Stimulated activated CD4-positive, alpha-beta T cell treated with anti-CD3 and anti-CD28 coated beads, TNF-alpha, amount 100 ng/mL, for 24 hours (primary cell): Measurements from ENCODE around the gene FAM72A.
"Not testable (repeated sequence)": the region's sequence is repeated elsewhere in the genome, so short reads cannot be mapped to it uniquely, and the experiment has no call there.

Source experiments
- DNase-seq, 3 experiments: peaks; one replicate each; pipeline ENCODE4 v3.0.0-alpha.2; 2020; ENCODE audit warnings: low read depth in 3 of 3

Gene FAM72A

DNA sequence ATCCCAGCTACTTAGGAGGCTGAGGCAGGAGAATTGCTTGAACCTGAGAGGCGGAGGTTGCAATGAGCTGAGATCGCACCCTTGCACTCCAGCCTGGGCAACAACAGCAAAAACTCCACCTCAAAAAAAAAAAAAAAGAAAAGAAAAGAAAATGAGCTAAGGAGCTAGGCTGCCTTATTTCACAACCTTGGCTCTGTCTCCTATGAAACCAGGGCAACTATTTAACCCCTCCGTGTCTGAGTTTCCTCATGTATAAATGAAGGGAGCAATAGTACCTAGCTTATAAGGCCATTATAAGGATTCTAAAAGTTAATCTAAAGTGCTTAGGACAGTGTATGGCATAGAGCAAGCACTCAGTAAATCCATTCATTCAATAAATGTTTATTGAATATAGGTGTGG lies 32.8 kb downstream of the FAM72A start:
- not testable (repeated sequence) for DNase-seq

- not testable (repeated sequence) for DNase-seq
Measured at GRCh38 chr1:206167350-206168029, 35.1 kb downstream of the FAM72A start.

DNA sequence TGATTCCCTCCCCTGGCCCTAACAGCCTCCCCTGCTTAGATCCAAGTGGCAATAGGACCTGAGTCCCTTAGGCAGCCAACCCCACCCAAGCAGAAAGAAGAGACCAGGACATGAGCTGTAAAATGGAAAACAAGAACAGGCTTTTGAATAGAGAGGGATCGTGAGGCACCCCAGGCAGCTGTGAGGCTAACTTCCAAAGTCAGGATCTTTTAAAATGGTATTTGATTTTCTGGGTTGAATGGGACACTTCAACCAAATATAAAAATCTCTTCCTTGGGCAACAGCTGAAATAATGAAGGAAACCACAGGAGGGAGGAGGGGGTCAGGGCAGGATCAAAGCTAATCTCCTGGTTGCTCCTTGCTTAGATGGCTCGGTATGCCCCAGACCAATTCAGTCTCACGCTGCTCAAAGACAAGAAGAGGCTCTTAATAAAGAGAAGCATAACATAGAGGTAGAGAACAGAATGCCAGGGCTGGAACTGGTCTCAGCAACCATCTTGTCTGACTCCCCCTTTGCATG lies 56.8 kb downstream of the FAM72A start:
- no peak for DNase-seq

DNA sequence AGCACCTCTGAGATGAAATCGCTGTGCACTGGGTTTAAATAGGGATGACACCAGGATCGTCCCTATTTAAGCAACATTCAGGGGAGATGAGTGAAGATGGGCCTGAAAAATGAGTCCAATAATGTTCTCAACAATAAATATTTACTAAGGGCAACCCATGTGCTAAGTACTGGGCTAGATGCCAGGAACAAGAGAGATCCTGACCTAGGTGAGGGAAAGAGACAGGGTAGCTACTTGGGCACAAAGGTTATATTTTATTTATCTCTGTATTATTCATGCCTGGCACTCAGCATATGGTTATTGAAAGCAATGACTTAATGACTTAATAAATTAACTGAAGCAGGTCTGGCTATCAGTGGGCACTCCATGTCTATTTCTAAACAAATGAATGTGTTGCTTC lies 58.0 kb downstream of the FAM72A start:
- no peak for DNase-seq

- DNase-seq = no peak
Measured at GRCh38 chr1:206143537-206144172, 59.0 kb downstream of the FAM72A start.

GRCh38 chr1:206142770-206143169 lies 59.9 kb downstream of the FAM72A start:
- no peak for DNase-seq

GRCh38 chr1:206142011-206142410 lies 60.6 kb downstream of the FAM72A start:
- no peak for DNase-seq

DNA sequence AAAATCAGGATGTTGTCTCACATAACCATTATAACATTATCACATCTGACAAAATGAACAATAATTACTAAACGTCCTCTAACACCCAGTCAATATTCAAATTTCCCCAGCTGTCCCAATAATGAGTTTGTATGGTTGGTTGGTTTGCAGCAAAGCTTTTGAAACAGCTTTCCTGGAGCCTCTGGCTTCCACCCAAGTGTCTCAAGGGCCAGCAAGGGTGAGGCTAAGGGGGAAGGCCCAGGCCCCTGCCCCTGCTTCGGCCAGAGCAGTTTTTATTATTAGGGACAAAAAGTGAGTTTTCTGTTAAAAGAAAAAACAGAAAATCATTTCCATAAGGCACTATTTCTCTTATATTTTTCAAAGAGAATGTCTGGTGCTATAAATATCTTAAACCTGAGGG lies 66.4 kb downstream of the FAM72A start:
- DNase-seq = no peak
